Measurements from ENCODE around the gene LNPK.

Gene LNPK

DNA sequence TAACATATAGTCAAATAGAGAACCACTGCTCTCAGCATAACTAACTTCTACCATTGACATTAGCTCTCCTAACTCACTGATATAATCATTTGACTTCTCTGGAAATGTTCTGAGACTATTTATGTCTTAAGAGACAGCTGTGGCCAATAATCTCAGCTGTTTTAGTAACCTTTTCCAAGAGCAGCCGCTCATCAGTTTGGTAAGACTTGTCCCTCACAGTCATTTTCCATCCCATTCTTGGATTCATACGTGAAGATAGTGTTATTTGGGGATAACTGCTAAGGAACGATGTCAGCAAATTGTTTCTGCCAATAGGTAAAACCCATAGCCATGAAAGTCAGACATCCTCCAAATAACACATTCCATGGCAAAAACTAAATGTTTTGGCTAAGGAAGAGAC, 127.8 kb downstream of the LNPK start:
- Histone ChIP-seq H3K27me3 (ENCODE audit: insufficient read depth, low read length) (no peaks in the 10 kb centered on the region), H3K4me1 (ENCODE audit: insufficient read depth, low read length) (no peaks in the 10 kb centered on the region), H3K9ac (ENCODE audit: low read depth, low read length) (no peak overlapping the region), H3K36me3 (ENCODE audit: insufficient read depth, low read length) (no peaks in the 10 kb centered on the region), H3K27ac (ENCODE audit: low read depth, low read length) (no peak overlapping the region), H3K9me3 (ENCODE audit: insufficient read depth, low read depth, low read length) (no peaks in the 10 kb centered on the region), H3K4me3 (ENCODE audit: low read length) (no peak overlapping the region)
- WGBS = 97% methylated on average over 3 of the region's 3 CpGs
